DMS153 (cell line): ENCODE measurements around the gene B3GNT5.

ENCODE experiments used
- DNase-seq: peaks from one replicate; lab custom pipeline; 2025; lab: John Stamatoyannopoulos, UW

The B3GNT5 gene

DNA sequence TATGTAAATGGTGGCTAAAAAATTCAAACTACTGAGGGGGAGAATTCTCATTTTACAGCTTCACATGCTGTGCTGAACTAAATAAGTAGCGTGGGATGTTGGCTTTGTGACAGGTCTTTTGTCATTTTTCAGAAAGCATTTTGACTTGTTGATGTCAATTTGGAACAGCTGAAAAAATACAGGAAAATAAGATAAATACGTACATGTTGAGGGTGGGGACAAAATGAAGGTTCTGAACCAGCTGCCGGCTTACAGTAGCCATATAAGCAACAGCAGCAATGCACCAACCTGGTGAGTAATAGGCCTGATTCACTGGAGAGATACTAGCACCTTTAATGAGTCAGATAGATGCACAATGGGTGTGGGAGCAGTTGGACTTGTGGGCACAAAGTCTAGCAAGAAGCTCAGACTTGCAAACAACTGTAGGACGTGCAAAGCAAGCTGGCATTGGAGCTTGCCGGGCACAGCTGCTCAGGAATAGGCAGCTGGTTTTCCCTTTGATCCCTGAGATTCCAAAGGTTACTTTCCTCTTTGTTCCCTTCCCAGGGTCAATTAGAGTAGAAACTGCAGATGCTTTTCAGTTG lies 12.9 kb downstream of the B3GNT5 start:
- no peak for DNase-seq

DNA sequence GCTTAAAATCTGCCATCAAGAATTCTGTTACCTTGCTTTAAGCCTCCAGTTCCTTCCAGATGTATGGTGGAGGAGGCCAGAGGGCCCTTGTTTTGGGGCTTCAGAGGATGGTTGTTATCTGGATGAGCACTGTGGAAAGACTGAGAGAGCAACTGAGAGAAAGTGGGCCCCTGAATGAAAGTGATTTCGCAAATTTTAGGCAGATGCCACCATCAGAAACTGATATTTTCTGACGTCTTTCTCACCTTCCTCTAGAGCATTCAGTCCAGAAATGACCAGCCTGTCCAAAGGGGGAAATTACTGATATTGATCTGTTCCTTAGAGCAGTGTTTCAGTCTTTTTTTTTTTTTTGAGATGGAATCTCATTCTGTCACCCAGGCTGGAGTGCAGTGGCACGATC lies 13.4 kb downstream of the B3GNT5 start:
- DNase-seq, result no peak

DNA sequence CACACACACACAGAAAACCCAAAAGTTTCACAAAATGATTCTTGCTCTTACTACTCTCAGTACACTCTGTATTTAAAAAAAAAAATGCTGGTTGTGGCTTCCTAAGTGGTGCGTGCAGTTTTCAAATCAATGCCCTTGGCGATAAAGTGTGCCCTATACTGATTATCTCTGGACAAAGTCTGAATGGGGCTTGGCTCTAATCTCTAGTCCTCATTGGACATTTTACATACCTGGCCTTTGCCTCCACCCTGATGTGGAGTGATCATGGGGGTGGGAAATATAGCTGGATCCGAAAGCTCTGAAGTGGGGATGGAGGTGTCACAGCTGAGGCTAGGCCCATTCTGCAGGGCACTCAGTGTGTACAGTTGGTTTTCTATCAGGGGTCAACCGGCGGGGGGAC lies 14.1 kb downstream of the B3GNT5 start:
- no peak for DNase-seq

DNA sequence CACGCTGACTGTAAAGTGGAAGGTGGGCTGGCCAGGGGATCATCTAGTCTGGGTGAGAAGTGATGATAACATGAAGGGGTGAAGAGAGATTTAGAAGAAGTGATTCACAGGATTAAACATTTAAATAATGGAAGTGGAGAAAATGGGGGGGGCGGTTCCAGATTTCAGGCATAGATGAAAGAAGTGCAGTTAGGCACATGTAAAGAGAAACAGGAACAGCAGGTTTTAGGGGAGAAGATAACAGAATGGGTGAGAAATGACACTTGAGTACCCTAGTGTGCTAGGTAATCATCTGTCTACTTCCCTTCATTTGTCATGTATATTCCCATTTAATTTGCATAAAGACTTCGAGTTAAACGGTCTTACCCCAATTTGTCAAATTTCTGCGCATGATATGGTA lies 15.3 kb downstream of the B3GNT5 start:
- DNase-seq, result no peak

DNA sequence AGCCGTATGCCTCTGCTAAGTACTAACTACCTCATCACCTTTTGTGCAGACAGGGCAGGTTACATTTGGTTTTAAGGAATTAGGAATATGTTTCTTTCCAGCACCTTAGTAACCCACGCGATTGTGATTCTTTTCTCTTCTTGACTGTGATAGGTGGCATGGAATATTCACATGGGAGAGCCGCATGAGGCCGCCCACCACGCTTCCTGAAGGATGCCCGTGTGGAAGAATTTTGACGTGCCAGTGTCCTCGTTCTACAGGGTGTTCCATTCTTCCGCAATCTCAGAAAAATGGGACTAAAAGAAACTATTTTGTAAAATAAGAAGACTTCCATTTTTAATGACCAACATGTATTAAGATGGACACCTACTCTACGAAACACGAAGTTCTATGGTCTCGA lies 16.3 kb downstream of the B3GNT5 start:
- DNase-seq, result no peak

DNA sequence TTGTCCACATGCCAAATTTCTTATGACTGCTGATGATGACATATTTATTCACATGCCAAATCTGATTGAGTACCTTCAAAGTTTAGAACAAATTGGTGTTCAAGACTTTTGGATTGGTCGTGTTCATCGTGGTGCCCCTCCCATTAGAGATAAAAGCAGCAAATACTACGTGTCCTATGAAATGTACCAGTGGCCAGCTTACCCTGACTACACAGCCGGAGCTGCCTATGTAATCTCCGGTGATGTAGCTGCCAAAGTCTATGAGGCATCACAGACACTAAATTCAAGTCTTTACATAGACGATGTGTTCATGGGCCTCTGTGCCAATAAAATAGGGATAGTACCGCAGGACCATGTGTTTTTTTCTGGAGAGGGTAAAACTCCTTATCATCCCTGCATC lies 17.3 kb downstream of the B3GNT5 start:
- DNase-seq, result no peak

DNA sequence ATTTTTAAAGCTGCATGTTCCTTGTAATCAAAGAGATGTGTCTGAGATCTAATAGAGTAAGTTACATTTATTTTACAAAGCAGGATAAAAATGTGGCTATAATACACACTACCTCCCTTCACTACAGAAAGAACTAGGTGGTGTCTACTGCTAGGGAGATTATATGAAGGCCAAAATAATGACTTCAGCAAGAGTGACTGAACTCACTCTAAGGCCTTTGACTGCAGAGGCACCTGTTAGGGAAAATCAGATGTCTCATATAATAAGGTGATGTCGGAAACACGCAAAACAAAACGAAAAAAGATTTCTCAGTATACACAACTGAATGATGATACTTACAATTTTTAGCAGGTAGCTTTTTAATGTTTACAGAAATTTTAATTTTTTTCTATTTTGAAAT lies 19.1 kb downstream of the B3GNT5 start:
- DNase-seq, result no peak

DNA sequence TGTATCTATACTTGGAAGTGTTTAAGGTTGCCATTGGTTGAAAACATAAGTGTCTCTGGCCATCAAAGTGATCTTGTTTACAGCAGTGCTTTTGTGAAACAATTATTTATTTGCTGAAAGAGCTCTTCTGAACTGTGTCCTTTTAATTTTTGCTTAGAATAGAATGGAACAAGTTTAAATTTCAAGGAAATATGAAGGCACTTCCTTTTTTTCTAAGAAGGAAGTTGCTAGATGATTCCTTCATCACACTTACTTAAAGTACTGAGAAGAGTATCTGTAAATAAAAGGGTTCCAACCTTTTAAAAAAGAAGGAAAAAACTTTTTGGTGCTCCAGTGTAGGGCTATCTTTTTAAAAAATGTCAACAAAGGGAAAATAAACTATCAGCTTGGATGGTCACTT lies 19.7 kb downstream of the B3GNT5 start:
- DNase-seq, result no peak

DNA sequence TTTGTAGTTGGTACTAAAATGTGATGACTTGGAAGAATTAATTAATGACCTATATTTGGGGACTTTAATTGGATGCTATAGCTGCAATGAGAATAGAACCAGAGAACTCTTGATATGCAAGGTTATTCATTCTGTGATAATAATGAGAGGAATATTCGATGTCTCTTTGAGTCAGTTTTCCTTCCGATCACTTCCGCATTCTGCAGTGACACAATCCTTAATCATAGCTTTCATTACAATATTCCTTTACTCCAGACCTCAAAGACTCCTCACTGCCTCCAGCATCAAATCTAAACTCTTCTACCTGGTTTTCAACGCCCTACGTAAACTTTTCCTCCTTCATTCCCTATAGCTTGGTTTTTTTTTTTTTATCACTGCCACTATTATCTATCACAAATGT lies 21.6 kb downstream of the B3GNT5 start:
- no peak for DNase-seq

DNA sequence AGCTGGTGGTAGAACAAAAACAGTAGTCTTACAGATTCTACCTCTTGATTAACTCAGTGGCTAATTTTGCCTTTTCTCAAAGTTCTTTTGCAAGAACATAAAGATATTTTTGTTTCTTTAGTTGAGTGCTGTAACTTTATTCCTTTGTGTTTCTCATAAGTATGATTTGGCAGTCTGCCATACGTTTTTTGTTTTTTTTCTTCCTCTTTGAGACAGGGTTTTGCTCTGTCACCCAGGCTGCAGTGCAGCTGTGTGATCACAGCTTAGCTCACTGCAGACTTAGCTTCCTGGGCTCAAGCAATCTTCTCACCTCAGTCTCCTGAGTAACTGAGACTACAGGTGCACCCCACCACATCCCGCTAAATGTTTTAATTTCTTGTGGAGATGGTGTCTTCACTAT lies 22.4 kb downstream of the B3GNT5 start:
- no peak for DNase-seq

DNA sequence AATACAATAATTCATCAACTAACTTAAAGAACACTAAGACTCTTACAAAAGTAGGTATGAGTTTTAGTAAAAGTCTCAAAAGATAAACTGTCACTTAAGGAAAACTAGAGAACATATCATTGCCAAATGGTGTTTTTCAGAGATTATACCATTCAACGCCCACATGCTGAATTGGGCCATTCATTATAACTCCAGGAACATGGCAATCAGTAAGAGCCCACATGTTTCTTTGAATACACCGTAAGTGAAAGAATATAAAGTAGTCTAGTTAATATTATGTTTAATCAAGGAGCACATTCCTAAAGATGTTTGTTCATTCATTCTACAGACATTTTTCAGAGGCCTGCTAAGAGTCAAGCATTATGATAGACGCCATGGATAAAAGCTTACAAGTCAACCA lies 22.9 kb downstream of the B3GNT5 start:
- no peak for DNase-seq

DNA sequence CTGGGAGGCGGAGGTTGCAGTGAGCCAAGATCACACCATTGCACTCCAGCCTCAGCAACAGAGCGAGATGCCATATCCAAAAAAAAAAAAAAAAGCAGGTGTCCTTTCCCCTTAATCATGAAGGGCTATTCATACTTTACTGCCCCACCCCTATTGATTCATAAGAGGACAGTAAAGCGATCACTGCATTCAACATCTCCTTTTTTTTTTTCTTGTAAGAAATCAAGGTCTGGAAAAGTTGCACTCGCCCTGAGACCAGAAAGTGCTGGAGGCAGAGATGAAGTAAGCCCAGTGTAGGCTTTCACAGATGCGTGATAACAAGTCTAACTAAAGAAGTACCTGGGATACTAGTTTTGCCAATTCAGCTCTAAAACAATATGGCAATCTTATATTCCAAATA lies 24.2 kb downstream of the B3GNT5 start:
- no peak for DNase-seq

DNA sequence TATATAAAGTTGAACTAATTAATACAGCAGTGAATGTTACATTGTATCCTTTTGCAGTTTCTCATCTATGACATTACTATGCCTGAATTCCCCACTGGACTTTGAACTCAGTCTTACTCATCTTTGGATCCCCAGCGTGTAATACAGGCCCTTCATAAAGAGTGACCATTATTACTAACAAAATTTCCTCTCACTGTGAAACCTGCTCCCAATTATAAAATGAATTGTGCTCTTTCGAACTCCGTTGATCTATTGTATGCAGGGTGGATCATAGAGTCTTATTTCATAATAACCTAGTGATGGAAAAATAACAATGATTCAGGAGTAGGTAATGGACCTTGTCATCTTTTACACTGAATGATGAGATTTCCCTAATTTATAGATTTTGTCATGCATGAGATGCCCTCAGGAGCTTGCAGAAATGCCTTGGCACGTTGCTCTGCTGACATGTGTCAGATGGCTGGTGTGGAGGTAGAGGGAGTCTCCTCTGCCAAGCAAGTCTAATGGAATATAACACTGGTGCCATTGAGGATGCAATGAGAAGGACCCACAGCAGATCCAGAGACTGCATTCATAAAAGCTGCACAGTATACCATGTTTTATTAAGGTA lies 25.5 kb downstream of the B3GNT5 start:
- DNase-seq, result no peak

DNA sequence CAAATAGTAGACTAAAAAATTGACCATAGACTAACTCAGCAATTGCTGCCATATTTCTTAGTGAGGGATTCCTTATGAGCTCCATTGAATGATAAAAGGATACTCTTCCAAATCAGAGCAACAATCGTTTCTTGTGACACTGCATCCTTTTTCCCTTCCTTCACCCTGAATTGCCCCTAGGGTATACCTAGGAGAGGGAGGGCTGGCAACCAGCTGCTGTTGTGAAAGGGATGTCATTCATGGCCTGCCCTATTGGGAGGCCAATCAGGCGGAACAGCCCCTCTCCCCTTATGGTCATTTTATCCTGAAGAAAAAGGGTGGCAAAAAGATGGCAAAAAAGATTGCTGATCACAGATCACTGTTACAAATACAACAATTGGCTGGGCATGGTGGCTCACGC lies 26.3 kb downstream of the B3GNT5 start:
- no peak for DNase-seq

DNA sequence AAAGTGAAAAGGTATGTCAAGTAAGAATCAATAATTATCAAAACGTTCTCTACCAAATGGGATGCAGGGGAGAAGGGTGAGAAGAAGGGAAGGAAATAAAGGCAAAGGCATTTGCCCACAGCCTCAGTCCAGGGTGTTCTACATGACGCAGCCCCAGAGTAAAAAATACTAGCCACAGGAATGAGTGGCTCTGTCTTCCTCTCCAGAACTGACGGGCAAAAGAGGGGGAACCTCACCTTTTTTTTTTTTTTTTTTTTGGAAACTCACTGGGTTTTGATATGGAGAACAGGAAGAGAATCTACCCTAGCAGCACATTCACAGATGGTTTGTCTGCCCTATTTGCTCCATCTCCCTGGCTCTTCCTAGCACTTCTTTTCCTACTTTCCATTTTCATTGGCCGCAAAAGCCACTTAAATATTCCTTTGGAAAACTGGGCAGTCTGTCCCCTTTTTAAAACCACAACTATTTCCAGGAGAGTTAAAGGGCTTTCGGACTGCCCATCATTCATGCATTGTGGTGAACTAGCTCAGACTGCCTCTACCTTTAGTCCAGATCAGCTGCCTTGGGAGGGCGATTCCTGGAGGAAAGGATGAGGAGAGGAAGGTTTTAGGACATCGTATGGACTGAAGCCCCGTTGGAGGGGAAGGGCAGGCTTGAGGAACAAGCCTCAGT lies 28.2 kb downstream of the B3GNT5 start:
- DNase-seq, result no peak

DNA sequence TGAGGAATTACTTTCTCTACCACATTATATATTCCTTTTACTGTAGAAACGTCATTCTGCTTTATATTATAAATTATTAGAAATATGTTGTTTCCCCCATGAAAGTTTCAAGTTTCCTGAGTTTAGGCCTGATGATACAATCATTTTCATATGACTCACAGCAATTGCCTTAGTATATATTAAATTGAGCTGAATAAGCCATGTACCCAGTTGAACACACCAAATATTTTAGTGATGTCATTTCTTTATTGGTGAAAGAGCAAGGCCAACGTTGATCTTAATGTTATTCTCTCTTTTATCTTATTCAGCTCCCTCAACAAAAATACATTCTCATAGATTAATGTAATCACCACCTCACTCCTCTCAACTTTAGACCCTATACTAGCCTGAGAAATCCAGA lies 30.8 kb downstream of the B3GNT5 start:
- no peak for DNase-seq

DNA sequence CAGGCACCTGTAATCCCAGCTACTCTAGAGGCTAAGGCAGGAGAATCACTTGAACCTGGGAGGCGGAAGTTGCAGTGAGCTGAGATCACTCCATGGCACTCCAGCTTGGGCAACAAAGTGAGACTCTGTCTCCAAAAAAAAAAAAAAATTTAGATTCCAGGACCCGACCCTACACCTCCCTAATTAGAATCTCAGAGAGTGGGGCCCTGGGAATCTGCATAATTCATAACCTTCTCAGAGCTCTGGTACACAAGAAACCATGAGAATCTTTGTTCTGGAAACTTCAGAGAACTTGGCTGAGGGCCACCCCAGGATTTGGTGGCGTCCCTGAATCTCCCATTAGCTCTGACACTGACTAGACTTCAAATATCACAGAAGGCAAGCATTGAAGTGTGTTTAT lies 31.5 kb downstream of the B3GNT5 start:
- no peak for DNase-seq

DNA sequence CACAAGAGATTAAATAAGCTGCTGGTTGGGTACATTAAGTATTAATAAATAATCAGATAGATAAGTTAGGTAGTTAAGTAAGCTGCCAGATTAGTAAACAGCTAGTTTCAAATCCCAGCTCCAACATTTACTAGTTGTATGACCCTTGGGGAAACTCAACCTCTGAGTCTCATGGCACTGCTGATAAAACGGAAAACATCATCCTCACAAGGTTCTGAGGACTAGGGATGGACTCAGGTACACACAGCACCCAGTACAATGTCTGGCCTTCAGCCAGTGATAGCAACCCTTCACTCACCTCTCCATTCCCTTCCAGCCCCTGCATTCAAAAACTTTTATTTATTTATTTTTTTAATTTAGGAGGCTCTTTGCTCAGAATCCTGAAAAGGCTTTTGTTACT lies 32.3 kb downstream of the B3GNT5 start:
- DNase-seq, result no peak

DNA sequence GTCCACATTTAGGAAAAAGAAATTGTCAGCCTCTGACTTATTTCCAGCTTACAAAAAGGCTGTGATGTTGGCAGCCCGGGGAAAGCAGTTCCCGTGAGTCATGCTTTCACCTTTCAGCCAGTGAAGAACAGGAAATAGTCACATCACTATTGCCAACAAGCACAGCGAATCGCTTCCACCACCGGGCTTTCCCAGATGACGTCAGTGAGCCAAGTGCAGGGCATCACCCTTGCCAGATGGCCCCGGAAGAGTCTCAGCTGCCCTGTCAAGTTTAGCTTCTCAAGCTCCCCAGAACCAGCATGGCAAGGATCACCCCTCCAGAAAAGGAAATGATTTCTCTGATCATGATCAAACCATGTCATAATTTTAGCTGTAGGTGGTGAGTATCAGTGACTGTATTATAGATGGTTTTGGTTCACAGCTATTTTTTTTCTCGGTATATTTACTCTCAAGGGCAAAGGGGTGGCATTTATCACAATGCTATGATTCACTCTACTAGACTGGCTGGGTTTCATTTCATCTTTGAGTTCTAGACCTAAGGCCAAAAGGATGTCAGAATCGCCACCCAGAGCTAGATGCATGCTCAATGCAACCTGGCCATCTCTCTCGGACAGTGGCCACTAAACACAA lies 32.9 kb downstream of the B3GNT5 start:
- DNase-seq, result peak; percentile 93

DNA sequence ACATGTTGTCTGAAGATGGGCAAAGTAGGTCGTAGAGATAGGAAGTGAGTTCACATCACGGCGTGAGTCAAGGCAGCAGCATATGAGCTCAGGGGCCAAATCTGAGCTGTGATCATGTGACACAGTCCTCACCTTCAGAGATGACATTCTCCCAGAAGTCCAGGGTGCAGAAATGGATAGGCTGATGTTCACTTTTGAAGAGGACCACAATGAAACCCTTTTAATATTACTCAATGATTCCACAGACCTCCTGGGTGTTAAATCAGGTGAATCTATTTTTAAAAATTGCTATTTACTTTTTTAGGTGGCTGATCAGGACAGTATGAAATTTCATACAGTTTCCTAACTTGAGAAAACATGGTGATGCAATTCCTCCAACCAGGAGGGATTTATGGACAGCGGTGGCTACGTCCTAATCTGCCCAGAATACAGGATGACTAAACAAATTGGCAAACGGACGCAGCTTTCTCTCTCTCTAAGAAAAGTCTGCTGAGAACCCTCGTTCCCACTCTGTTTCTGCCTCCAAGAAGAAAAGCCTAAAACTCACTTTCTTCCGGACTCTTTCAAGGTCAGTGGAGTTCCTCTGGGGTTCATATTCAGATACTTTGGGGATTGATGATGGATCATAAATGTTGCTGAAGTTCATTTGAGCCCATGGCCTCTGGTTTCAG lies 34.4 kb downstream of the B3GNT5 start:
- no peak for DNase-seq

DNA sequence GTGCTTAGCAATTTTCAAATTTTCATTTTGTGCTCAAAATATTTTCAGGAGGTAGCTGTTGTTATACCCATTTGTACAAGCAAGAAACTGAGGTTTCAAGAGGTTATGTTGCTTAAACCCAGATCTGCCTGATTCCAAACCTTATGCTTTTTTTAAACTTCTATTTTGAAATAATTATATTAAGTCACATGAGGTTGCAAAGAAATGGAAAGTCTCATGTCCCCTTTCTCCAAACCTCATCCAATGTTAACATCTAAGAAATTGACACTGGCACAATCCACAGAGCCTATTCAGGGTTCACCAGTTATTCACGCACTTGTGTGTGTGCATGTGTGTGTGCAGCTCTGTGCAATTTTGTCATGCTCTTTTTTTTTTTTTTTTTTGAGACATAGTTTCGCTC lies 35.1 kb downstream of the B3GNT5 start:
- no peak for DNase-seq

DNA sequence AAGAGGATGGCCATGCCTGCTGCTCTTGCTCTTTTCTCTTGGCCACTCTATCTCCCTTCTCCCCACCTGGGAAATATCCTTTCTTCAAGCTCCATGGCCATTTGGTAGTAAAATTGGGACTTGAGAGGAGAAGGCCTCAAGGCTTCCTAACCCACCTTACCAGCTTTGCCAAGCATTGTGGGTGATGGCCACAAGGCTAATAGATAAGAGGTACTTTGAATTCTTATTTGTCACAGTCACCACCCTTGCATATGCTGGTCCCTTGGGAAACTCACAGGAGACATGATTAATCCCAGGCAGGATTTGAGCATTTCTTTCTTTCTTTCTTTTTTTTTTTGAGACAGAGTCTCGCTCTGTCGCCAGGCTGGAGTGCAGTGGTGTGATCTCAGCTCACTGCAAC lies 37.2 kb downstream of the B3GNT5 start:
- DNase-seq, result no peak

DNA sequence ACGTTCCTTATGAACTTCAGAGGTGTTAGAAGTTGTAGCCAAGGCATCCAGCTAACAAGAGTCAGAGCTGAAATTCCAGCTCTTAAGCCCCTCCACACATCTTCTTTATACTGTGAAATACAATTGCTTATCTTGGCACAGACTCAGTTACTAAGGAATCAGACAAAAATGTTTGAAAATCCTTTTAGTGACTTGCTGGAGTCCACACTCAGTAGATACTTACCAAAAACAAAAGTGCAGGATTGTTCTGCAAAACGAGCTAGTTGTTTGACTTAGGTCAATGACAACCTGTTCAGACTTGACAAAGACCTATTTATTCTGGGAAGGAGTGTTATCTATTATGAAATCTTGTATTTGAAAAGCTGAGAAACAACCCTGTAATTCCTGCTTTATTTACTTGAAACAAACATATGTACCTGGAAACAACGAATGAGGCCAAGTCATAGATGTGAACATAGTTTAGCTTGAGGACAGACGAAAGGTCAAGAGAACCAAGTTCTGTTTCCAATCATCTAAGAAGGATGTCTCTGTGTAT lies 38.5 kb downstream of the B3GNT5 start:
- no peak for DNase-seq
